Fibroblast of villous mesenchyme (primary cell): ENCODE results near the gene MAD1L1. TPM values are rescaled to one million over a fixed set of nuclear protein-coding genes. Genes with fewer than 3 reads are reported as not detected.
A peak's percentile ranks its signal among the peaks of the same experiment; 100 is the strongest.

Source experiments
- DNase-seq: peaks from one replicate; pipeline ENCODE4 v3.0.0-alpha.2; 2010; ENCODE audit warnings: low read depth
- H3K4me3 ChIP-seq: 2 replicates; pipeline ENCODE4 v1.5.1; 2011; ENCODE audit warnings: low read depth, mild to moderate bottlenecking, low read length
- CTCF ChIP-seq: IDR thresholded peaks from 2 replicates; pipeline ENCODE4 v1.5.1; 2012; ENCODE audit warnings: low read depth, mild to moderate bottlenecking, low read length; ENCODE audit not compliant: insufficient read depth
- total RNA-seq: library from RNA; depleted of rRNA; stranded (reverse); fragments of >200 nt; gene quantifications from 2 replicates; pipeline ENCODE4 v1.2.3, GENCODE V29; 2012

MAD1L1 gene
- total RNA-seq, 1 donor, result 43.6 TPM

- H3K4me3 ChIP-seq, result no peak overlapping the region
- peak; percentile 91 for DNase-seq
- TF ChIP-seq CTCF, result peak; percentile 52
Measured at GRCh38 chr7:1912593-1913465, 319.9 kb downstream of the MAD1L1 start.

GRCh38 chr7:1911571-1911970 is 321.2 kb downstream of the MAD1L1 start:
- no peak for TF ChIP-seq CTCF
- H3K4me3 ChIP-seq, result no peak overlapping the region
- DNase-seq, result no peak

DNA sequence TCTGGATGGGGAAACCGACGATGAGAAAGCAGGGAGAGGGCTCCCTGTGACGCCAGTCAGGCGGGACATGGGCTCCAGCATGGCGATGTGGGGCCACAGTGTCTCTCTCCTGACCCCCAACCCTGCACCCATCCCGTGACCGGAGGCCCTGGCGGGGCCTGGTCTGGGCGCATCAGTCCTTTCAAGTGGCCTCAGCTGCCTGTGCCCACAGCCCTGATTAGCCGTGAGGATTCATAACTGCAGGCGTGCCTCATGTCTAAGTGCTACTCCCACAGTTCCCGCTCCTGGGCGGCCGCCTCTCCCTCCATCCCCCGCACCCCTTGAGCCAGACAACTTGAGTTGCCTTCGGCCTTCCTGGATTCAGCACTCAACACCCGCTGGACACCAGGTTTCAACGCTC is 321.9 kb downstream of the MAD1L1 start:
- no peak for TF ChIP-seq CTCF
- DNase-seq, result no peak
- no peak overlapping the region for H3K4me3 ChIP-seq

GRCh38 chr7:1910081-1910685 is 322.6 kb downstream of the MAD1L1 start:
- no peak for DNase-seq

DNA sequence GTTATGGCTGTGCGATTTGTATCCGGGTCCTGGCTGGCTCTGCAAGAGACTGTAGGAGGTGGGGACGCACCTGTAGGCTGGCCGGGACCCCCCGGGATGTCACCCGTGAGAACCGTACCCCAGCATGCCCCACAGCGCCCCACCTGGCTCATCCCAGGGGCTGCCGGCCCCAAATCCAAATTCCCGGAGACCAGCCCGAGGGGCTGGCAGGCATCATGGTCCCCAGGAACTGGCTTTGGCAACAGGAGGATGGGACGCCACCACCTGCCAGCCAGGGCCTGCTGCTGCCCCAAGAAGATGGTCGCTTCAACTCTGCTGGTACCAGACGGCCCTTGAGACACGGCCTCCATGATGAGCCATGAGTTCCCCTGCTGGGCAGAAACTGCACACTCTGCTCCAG is 323.3 kb downstream of the MAD1L1 start:
- DNase-seq, result no peak
- TF ChIP-seq CTCF, result no peak

More at GRCh38 chr7:1910081-1910685, 322.6 kb downstream of the MAD1L1 start:
- H3K4me3 ChIP-seq, result no peak overlapping the region
- TF ChIP-seq CTCF, result no peak

GRCh38 chr7:1908823-1909420 is 323.8 kb downstream of the MAD1L1 start:
- no peak for DNase-seq
- no peak overlapping the region for H3K4me3 ChIP-seq
- TF ChIP-seq CTCF, result no peak

More for the DNA sequence above, 323.3 kb downstream of the MAD1L1 start:
- no peak overlapping the region for H3K4me3 ChIP-seq
